Esophagus muscularis mucosa (tissue), 4 donors: Measurements from ENCODE around the gene C1orf116.

Source experiments
- EP300 ChIP-seq: sonication (generic); formaldehyde crosslinking; IDR thresholded peaks from one replicate; pipeline ENCODE4 v1.6.1; 2017; ENCODE audit warnings: antibody characterized with exemption
- POLR2A ChIP-seq: fragments of 450-650 bp; IDR thresholded peaks from one replicate; pipeline ENCODE4 v1.6.1; 2017; ENCODE audit warnings: antibody characterized with exemption, moderate library complexity, mild to moderate bottlenecking, low read depth
- POLR2AphosphoS5 ChIP-seq, 2 donors: sonication (generic); formaldehyde crosslinking; IDR thresholded peaks; one replicate each; pipeline ENCODE4 v1.6.1; 2017; ENCODE audit warnings: antibody characterized with exemption in 2 of 2
- TF ChIP-seq, protein P1 (sequence below), 3 experiments: fragments of 200-600 bp in 2 of 3; fragments of 450-650 bp in 1 of 3; sonication (generic) in 2 of 3; IDR thresholded peaks; one replicate each; pipeline ENCODE4 v1.5.1; 2017 to 2019; ENCODE audit warnings: antibody characterized with exemption in 3 of 3, mild to moderate bottlenecking in 2 of 3, moderate library complexity in 1 of 3

DNA sequence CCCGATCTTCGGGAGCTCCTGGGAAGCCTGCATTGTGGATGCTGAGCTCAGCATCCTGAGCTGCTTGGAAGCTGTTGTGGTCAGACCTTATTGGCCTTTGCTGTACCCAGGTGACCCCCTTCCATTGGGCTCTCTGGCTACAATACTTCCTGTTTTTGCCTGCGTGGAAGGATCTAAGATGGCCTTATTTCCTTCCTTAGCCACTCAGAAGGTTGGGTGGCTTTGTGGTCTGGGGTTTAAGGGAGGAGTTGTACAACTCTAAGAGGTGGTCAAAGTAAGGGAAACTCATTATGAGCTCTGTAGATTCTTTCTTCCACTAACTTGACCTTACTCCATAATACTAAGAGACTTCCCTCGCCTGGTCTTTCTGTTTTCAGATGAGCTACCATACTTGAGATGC is 38.3 kb upstream of the C1orf116 start:
- TF ChIP-seq POLR2AphosphoS5 (IDR thresholded peaks at IDR 0.05) (no peak), EP300 (no peak), POLR2A (no peak)
- TF ChIP-seq, protein P1, sequence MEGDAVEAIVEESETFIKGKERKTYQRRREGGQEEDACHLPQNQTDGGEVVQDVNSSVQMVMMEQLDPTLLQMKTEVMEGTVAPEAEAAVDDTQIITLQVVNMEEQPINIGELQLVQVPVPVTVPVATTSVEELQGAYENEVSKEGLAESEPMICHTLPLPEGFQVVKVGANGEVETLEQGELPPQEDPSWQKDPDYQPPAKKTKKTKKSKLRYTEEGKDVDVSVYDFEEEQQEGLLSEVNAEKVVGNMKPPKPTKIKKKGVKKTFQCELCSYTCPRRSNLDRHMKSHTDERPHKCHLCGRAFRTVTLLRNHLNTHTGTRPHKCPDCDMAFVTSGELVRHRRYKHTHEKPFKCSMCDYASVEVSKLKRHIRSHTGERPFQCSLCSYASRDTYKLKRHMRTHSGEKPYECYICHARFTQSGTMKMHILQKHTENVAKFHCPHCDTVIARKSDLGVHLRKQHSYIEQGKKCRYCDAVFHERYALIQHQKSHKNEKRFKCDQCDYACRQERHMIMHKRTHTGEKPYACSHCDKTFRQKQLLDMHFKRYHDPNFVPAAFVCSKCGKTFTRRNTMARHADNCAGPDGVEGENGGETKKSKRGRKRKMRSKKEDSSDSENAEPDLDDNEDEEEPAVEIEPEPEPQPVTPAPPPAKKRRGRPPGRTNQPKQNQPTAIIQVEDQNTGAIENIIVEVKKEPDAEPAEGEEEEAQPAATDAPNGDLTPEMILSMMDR (IDR thresholded peaks at IDR 0.05) = no peak
